ENCODE measurements around the gene MED12. TPM values are rescaled to one million over a fixed set of nuclear protein-coding genes. Genes with fewer than 3 reads are reported as not detected.

Gene MED12
- total and polyA plus RNA-seq, 2 of the 8 experiments (the other 6 are each of a cell fraction or from before 2014, with no cell fraction given), result 19.4 to 48.9 TPM

DNA sequence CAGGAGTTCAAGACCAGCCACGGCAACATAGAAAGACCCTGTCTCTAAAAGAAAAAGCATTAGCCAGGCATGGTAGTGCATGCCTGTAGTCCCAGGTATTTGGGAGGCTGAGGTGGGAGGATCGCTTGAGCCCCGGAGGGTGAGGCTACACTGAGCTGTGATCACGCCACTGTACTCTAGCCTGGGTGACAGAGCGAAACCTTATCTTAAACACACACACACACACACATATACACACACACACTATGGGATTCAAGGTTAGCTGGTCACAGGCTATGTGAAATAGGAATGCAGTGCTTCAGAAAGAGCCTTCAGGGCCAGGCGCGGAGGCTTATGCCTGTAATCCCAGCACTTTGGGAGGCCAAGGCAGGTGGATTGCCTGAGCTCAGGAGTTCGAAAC lies 49.7 kb downstream of the MED12 start:
- H4K91ac ChIP-seq (replicated peaks; ENCODE audit: insufficient read length, low read length), result no peak overlapping the region
- H3K4me2 ChIP-seq (ENCODE audit: insufficient read depth in 1 of 2, low read depth in 2 of 2, low read length in 2 of 2), result no peak overlapping the region
- H2BK12ac ChIP-seq (ENCODE audit: low read depth, low read length), result no peak overlapping the region
- TF ChIP-seq KDM4A (IDR thresholded peaks at IDR 0.05; ENCODE audit: low read depth, low read length, severe bottlenecking) (no peak), SAP30 (IDR thresholded peaks at IDR 0.05; ENCODE audit: insufficient read depth, insufficient replicate concordance, low read length) (no peak), TBP (IDR thresholded peaks at IDR 0.05; ENCODE audit: low read depth, low read length) (no peak), BRCA1 (IDR thresholded peaks at IDR 0.05; ENCODE audit: low read depth, low read length) (no peak), RNF2 (IDR thresholded peaks at IDR 0.05; ENCODE audit: borderline replicate concordance, low read depth, low read length, missing control alignments, poor library complexity, severe bottlenecking) (no peak), HDAC2 (IDR thresholded peaks at IDR 0.05; ENCODE audit: borderline replicate concordance in 1 of 2, low read depth in 2 of 2, low read length in 2 of 2) (no peak), ATF2 (IDR thresholded peaks at IDR 0.05; ENCODE audit: low read length) (no peak)
- TF ChIP-seq, protein P1, sequence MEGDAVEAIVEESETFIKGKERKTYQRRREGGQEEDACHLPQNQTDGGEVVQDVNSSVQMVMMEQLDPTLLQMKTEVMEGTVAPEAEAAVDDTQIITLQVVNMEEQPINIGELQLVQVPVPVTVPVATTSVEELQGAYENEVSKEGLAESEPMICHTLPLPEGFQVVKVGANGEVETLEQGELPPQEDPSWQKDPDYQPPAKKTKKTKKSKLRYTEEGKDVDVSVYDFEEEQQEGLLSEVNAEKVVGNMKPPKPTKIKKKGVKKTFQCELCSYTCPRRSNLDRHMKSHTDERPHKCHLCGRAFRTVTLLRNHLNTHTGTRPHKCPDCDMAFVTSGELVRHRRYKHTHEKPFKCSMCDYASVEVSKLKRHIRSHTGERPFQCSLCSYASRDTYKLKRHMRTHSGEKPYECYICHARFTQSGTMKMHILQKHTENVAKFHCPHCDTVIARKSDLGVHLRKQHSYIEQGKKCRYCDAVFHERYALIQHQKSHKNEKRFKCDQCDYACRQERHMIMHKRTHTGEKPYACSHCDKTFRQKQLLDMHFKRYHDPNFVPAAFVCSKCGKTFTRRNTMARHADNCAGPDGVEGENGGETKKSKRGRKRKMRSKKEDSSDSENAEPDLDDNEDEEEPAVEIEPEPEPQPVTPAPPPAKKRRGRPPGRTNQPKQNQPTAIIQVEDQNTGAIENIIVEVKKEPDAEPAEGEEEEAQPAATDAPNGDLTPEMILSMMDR (IDR thresholded peaks at IDR 0.05; ENCODE audit: control extremely low read depth in 1 of 3, insufficient read depth in 1 of 3, low read depth in 1 of 3, low read length in 3 of 3), result no peak
- H3K9me3 ChIP-seq (ENCODE audit: insufficient read depth in 2 of 2, low read depth in 1 of 2, low read length in 1 of 2), result no peaks in the 10 kb centered on the region
- H3K23ac ChIP-seq (ENCODE audit: insufficient read length), result no peak overlapping the region
- H3K56ac ChIP-seq (replicated peaks; ENCODE audit: insufficient read length, low read depth, low read length), result no peak overlapping the region
- no peak overlapping the region for H2BK15ac ChIP-seq (ENCODE audit: low read length)
- no peak overlapping the region for H3K4ac ChIP-seq (replicated peaks; ENCODE audit: insufficient read length, low read depth, low read length)
- H2BK120ac ChIP-seq (replicated peaks; ENCODE audit: low read depth, low read length), result no peak overlapping the region
- ChIA-PET CTCF (ENCODE audit: partially characterized antibody) (no interaction called here), POLR2A (ENCODE audit: partially characterized antibody) (no interaction called here)
- H4K5ac ChIP-seq (ENCODE audit: insufficient read length, low read depth, low read length), result no peak overlapping the region
- H2BK20ac ChIP-seq (ENCODE audit: low read length), result no peak overlapping the region
- no peak overlapping the region for H3K27ac ChIP-seq (ENCODE audit: low read depth, low read length)
- no peak overlapping the region for H3K14ac ChIP-seq (ENCODE audit: insufficient read length)
- no peak overlapping the region for H2BK5ac ChIP-seq (ENCODE audit: low read depth, low read length)
- peaks cover 0 to 3% (median 0%) of the 10 kb centered on the region in 4 experiments; a peak in 2 of 8 replicates for H3K36me3 ChIP-seq (ENCODE audit: control insufficient read depth in 2 of 4, insufficient read depth in 4 of 4, low read length in 3 of 4)
- no peaks in the 10 kb centered on the region for H3K27me3 ChIP-seq (replicated peaks in 1 of 4; ENCODE audit: control insufficient read depth in 3 of 4, extremely low read depth in 1 of 4, insufficient read depth in 3 of 4, low read length in 3 of 4)
- no peak overlapping the region for H3K9ac ChIP-seq (replicated peaks in 1 of 4; ENCODE audit: extremely low read depth in 1 of 4, low read depth in 3 of 4, low read length in 3 of 4)
- FAIRE-seq, result no peak
- H3K79me1 ChIP-seq (ENCODE audit: low read depth, low read length), result no peaks in the 10 kb centered on the region
- H3K18ac ChIP-seq (ENCODE audit: extremely low read depth, low read length), result no peak overlapping the region
- H3K4me1 ChIP-seq (replicated peaks in 1 of 4; ENCODE audit: control insufficient read depth in 3 of 4, insufficient read depth in 4 of 4, low read length in 3 of 4), result peaks cover 0 to 4% (median 3%) of the 10 kb centered on the region in 4 experiments; a peak in 4 of 7 replicates
- no peak overlapping the region for H2AFZ ChIP-seq (ENCODE audit: low read length)
- no peak for DNase-seq (ENCODE audit: low read depth in 1 of 2, low spot score in 2 of 2)
- 99% methylated on average over 7 of the region's 8 CpGs; no CpG with 5 or more reads in 1 of the 2 experiments for whole genome bisulfite sequencing, 2 experiments (ENCODE audit: extremely low coverage in 1 of 2, insufficient coverage in 1 of 2, insufficient read length in 1 of 2, insufficient replicate concordance in 2 of 2, low coverage in 1 of 2, low lambda C conversion rate in 2 of 2, missing lambda C conversion rate in 1 of 2)
- no peak overlapping the region for H2AK5ac ChIP-seq (ENCODE audit: low read depth, low read length)
- no peaks in the 10 kb centered on the region for H4K20me1 ChIP-seq (replicated peaks in 1 of 2; ENCODE audit: control insufficient read depth in 1 of 2, insufficient read depth in 2 of 2, low read length in 2 of 2)
- no peak overlapping the region for H3K4me3 ChIP-seq (ENCODE audit: extremely low read depth in 1 of 4, insufficient read depth in 2 of 4, low read depth in 3 of 4, low read length in 4 of 4)
- no peak overlapping the region for H4K8ac ChIP-seq (ENCODE audit: extremely low read depth, insufficient read depth, low read length)
- H3K79me2 ChIP-seq (ENCODE audit: control insufficient read depth in 1 of 2, insufficient read depth in 2 of 2, low read length in 2 of 2), result no peaks in the 10 kb centered on the region
- H3K23me2 ChIP-seq (ENCODE audit: low read depth, low read length), result no peaks in the 10 kb centered on the region; the same call in 1 of the 2 replicates

All from H1 (cell line).